COLO668 (cell line): Measurements from ENCODE around the gene ACAD10.
"Not testable (repeated sequence)": the region's sequence is repeated elsewhere in the genome, so short reads cannot be mapped to it uniquely, and the experiment has no call there.

Source experiments
- DNase-seq: peaks from one replicate; lab custom pipeline; 2025; ENCODE audit not compliant: unreplicated experiment; lab: John Stamatoyannopoulos, UW

ACAD10 gene

GRCh38 chr12:111685811-111686573 lies at the start of gene ACAD10, which contains the start of gene BRAP:
TSS of gene ACAD10 (plus strand) at chr12:111686053. CDS start at chr12:111692710, 6,657 bp downstream.
TSS of gene BRAP (minus strand) at chr12:111685956. CDS start at chr12:111685792, 164 bp downstream.
- peak; percentile 97 for DNase-seq

GRCh38 chr12:111636209-111636945 lies 49.5 kb upstream of the ACAD10 start:
- DNase-seq: no peak

GRCh38 chr12:111638556-111638955 lies 47.3 kb upstream of the ACAD10 start:
- DNase-seq: no peak

- DNase-seq: no peak
Measured at GRCh38 chr12:111640506-111640905, 45.3 kb upstream of the ACAD10 start.

GRCh38 chr12:111642681-111643426 lies 43.0 kb upstream of the ACAD10 start:
- no peak for DNase-seq

- no peak for DNase-seq
Measured at GRCh38 chr12:111643427-111643826, 42.4 kb upstream of the ACAD10 start.

- no peak for DNase-seq
Measured at GRCh38 chr12:111645433-111645832, 40.4 kb upstream of the ACAD10 start.

- DNase-seq: no peak
Measured at GRCh38 chr12:111650912-111651311, 34.9 kb upstream of the ACAD10 start.

GRCh38 chr12:111652530-111652929 lies 33.3 kb upstream of the ACAD10 start:
- DNase-seq: not testable (repeated sequence)

GRCh38 chr12:111653596-111653995 lies 32.3 kb upstream of the ACAD10 start:
- DNase-seq: no peak

GRCh38 chr12:111655356-111655755 lies 30.5 kb upstream of the ACAD10 start:
- DNase-seq: no peak

GRCh38 chr12:111656016-111656415 lies 29.8 kb upstream of the ACAD10 start:
- DNase-seq: no peak

GRCh38 chr12:111664499-111664898 lies 21.4 kb upstream of the ACAD10 start:
- DNase-seq: no peak

GRCh38 chr12:111664961-111665865 lies 20.6 kb upstream of the ACAD10 start:
- DNase-seq: no peak

- no peak for DNase-seq
Measured at GRCh38 chr12:111672822-111673381, 13.0 kb upstream of the ACAD10 start.

GRCh38 chr12:111673503-111673902 lies 12.3 kb upstream of the ACAD10 start:
- DNase-seq: no peak

GRCh38 chr12:111677186-111677585 lies 8.7 kb upstream of the ACAD10 start:
- no peak for DNase-seq

GRCh38 chr12:111684485-111685198 lies 1.2 kb upstream of the ACAD10 start:
- not testable (repeated sequence) for DNase-seq

GRCh38 chr12:111685322-111685810 lies 487 bp upstream of the ACAD10 start:
- no peak for DNase-seq
